ENCODE results near the gene TSC2. TPM values are rescaled to one million over a fixed set of nuclear protein-coding genes. Genes with fewer than 3 reads are reported as not detected.

The TSC2 gene
- total and polyA plus RNA-seq, 4 donors: 36.5 to 146 (median 72.7) TPM

DNA sequence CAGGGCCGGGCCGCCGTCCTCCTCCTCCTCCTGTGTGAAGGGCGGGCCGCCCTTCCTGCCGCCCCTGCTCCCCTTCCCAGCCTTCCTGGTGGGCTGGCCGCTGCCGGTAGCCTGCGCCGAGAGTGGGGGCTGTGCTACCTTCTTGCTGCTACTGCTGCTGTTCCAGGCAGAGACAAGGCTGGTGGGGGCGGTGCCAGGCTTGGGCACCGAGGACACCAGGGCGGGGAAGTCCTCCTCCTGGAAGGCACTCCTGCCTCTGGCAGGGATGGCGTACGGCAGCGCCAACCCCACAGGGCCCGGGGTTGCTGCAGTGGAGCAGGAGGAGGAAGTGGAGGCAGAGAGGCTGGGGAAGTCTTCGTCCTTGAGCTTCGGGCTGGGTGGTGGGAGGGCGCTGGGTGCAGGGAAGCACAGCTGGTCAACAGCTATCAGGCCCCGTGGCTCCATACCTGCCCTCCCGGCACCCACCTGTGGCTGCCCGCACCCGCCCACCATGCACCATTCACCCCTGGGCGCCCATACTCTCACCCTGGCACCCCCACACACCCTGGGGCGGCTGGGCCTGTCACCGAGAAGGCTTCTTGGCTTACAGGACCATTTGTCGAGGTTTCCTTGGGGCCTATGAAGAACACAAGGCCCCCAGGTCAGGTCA is 47.8 kb upstream of the TSC2 start:
- ATAC-seq (ENCODE audit: insufficient read depth, low FRiP score): no peak
- no peak for DNase-seq
- Histone ChIP-seq H3K9ac (ENCODE audit: insufficient read depth in 1 of 2, low read length in 2 of 2) (no peak overlapping the region), H3K36me3 (ENCODE audit: control insufficient read depth in 4 of 4, insufficient read depth in 4 of 4, low read length in 4 of 4) (peaks cover 2 to 58% (median 26%) of the 10 kb centered on the region in 4 donors), H3K4me1 (ENCODE audit: control insufficient read depth in 5 of 5, insufficient read depth in 5 of 5, low read length in 5 of 5) (peaks cover 0 to 12% (median 6%) of the 10 kb centered on the region in 5 donors), H3K27me3 (ENCODE audit: control insufficient read depth in 3 of 3, insufficient read depth in 3 of 3, low read length in 2 of 3) (no peaks in the 10 kb centered on the region), H3K27ac (ENCODE audit: low read depth in 1 of 2, low read length in 1 of 2) (no peak overlapping the region), H3K9me3 (ENCODE audit: control insufficient read depth in 4 of 4, insufficient read depth in 3 of 4, low read length in 3 of 4) (no peaks in the 10 kb centered on the region), H3K4me3 (no peak overlapping the region)
- 92 to 94% methylated on average over 27 to 28 of the region's 28 CpGs for WGBS, 2 donors
- TF ChIP-seq CTCF (IDR thresholded peaks at IDR 0.05; ENCODE audit: control extremely low read depth, extremely low read depth): no peak

DNA sequence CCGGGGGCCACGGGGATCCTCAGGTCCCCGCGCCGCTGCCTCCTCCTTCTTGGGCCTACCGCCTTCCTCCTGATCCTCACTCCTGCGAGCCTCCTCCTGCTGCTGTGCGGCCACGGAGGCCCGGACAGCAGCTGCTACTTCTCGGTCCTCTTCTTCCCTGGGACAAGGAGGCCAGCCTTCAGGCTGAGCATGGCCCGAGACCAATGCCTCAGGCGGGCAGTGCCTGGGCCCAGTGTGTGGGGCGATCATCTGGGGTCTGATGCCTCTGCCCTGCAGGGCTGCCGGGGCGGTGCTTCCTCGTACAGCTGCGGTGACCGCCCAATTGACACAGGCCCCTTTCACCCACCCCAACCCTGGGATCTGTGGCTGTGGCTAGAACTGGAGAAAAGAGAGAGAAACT is 46.8 kb upstream of the TSC2 start:
- no peak overlapping the region for H3K27ac ChIP-seq (ENCODE audit: low read depth in 1 of 2, low read length in 1 of 2)
- H3K4me3 ChIP-seq: no peak overlapping the region
- no peaks in the 10 kb centered on the region for H3K9me3 ChIP-seq (ENCODE audit: control insufficient read depth in 4 of 4, insufficient read depth in 3 of 4, low read length in 3 of 4)
- H3K9ac ChIP-seq (ENCODE audit: insufficient read depth in 1 of 2, low read length in 2 of 2): no peak overlapping the region
- DNase-seq (no peak), ATAC-seq (ENCODE audit: insufficient read depth, low FRiP score) (no peak)
- H3K36me3 ChIP-seq (ENCODE audit: control insufficient read depth in 4 of 4, insufficient read depth in 4 of 4, low read length in 4 of 4): peaks cover 0 to 58% (median 26%) of the 10 kb centered on the region in 4 donors
- no peak for TF ChIP-seq CTCF (IDR thresholded peaks at IDR 0.05; ENCODE audit: control extremely low read depth, extremely low read depth)
- H3K4me1 ChIP-seq (ENCODE audit: control insufficient read depth in 5 of 5, insufficient read depth in 5 of 5, low read length in 5 of 5): peaks cover 0 to 21% (median 6%) of the 10 kb centered on the region in 5 donors
- 96 to 97% methylated on average over 19 of the region's 19 CpGs for WGBS, 2 donors
- no peaks in the 10 kb centered on the region for H3K27me3 ChIP-seq (ENCODE audit: control insufficient read depth in 3 of 3, insufficient read depth in 3 of 3, low read length in 2 of 3)

DNA sequence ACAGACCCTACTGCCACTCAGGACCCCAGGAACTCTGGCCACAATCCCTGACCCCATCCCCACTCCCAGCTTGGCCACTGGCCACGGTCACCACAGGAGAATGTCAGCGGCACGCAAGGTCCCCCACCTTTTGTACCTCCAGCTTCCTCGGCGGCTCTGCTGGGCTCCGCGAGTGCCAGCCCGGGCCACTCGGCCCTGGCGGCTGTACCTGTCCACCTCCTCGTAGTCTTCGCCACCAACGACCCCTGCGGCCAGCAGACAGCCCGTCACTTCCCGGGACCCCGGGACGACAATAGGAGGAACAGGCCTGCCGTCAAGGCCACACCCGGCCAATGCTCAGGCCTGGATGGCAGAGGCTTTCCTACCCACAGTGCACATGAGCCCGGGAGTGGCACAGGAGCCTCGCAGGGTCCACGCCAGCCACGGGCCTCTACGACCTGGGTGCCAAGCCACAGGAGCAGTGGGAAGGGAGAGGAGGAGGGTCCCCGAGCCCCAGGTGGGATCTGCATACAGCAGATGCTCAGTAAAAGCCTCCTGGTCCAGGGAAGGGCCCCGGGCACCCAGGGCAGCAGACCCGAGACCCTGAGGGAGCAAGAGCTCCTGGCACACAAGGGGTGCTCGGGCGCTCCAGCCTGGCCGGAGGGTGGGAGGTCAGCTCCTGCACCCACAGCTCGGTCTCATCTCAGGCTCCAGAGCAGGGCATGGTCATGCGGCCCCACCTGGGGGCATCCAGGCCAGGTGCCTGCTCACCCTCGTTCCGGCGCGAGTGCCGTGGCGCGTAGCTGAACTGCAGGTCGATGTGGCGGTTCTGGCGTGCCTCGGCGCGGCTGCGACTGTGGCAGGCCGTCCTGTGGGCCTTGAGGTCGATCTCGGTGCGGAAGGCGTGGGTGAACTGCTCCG is 46.1 kb upstream of the TSC2 start:
- no peak overlapping the region for H3K9ac ChIP-seq (ENCODE audit: insufficient read depth in 1 of 2, low read length in 2 of 2)
- no peaks in the 10 kb centered on the region for H3K27me3 ChIP-seq (ENCODE audit: control insufficient read depth in 3 of 3, insufficient read depth in 3 of 3, low read length in 2 of 3)
- ATAC-seq (ENCODE audit: insufficient read depth, low FRiP score) (no peak), DNase-seq (no peak)
- no peak overlapping the region for H3K27ac ChIP-seq (ENCODE audit: low read depth in 1 of 2, low read length in 1 of 2)
- no peaks in the 10 kb centered on the region for H3K9me3 ChIP-seq (ENCODE audit: control insufficient read depth in 4 of 4, insufficient read depth in 3 of 4, low read length in 3 of 4)
- H3K4me1 ChIP-seq (ENCODE audit: control insufficient read depth in 5 of 5, insufficient read depth in 5 of 5, low read length in 5 of 5): peaks cover 0 to 24% (median 6%) of the 10 kb centered on the region in 5 donors
- peaks cover 0 to 58% (median 26%) of the 10 kb centered on the region in 4 donors for H3K36me3 ChIP-seq (ENCODE audit: control insufficient read depth in 4 of 4, insufficient read depth in 4 of 4, low read length in 4 of 4)
- 96% methylated on average over 51 to 53 of the region's 53 CpGs for WGBS, 2 donors
- H3K4me3 ChIP-seq: no peak overlapping the region
- no peak for TF ChIP-seq CTCF (IDR thresholded peaks at IDR 0.05; ENCODE audit: control extremely low read depth, extremely low read depth)
